22Rv1 (cell line): ENCODE results near the gene ZSWIM5.

Source experiments
- ZFX ChIP-seq: fragments of 450-650 bp; IDR thresholded peaks from 2 replicates; pipeline ENCODE4 v1.6.1; 2017; ENCODE audit warnings: antibody characterized with exemption, borderline replicate concordance
- TF ChIP-seq, protein P1 (sequence below): fragments of 450-650 bp; IDR thresholded peaks from 2 replicates; pipeline ENCODE4 v1.5.1; 2017; ENCODE audit warnings: mild to moderate bottlenecking

DNA sequence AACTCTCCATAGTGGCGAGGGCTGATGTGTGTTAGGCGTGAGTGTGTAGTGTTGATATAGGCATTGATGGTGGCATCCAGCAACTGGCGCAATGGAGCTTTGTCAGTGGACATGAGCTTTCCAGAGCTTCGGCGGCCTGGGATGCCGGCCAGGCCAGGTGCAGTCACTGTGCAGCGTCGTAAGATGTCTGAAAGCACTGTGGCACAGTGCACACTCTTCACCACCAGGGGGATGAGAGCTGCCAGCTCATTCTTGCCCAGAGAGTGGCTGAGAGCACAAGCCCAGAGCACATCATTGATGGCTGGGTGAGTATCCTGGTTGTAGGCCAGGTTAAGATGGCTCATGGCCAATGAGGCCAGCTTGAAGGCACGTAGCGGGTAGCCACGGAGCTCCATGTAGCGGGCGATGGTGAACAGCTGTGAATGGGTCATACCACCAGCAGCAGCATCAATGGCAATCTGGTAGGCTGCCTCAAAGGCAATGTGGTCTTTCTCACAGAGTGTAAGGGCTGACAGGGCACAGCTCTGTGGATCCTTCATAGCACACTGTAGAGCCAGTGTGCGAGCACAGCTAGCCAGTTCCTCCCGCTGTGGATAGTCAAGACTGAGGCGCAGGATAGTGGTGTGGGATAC lies 187.7 kb downstream of the ZSWIM5 start:
- TF ChIP-seq, protein P1, sequence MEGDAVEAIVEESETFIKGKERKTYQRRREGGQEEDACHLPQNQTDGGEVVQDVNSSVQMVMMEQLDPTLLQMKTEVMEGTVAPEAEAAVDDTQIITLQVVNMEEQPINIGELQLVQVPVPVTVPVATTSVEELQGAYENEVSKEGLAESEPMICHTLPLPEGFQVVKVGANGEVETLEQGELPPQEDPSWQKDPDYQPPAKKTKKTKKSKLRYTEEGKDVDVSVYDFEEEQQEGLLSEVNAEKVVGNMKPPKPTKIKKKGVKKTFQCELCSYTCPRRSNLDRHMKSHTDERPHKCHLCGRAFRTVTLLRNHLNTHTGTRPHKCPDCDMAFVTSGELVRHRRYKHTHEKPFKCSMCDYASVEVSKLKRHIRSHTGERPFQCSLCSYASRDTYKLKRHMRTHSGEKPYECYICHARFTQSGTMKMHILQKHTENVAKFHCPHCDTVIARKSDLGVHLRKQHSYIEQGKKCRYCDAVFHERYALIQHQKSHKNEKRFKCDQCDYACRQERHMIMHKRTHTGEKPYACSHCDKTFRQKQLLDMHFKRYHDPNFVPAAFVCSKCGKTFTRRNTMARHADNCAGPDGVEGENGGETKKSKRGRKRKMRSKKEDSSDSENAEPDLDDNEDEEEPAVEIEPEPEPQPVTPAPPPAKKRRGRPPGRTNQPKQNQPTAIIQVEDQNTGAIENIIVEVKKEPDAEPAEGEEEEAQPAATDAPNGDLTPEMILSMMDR = peak; percentile 83
- no peak for TF ChIP-seq ZFX
